ENCODE data around the gene TMEM18. TPM values are rescaled to one million over a fixed set of nuclear protein-coding genes. Genes with fewer than 3 reads are reported as not detected.

The TMEM18 gene
- total RNA-seq, 1 experiment from 2014 or later: 30.7 TPM

GRCh38 chr2:634636-635388, 42.4 kb downstream of the TMEM18 start:
- H3K23me2 ChIP-seq (ENCODE audit: insufficient read length, low read depth, low read length, poor library complexity, severe bottlenecking): no peaks in the 10 kb centered on the region
- H2BK20ac ChIP-seq (ENCODE audit: low read depth, low read length, poor library complexity, severe bottlenecking): no peak overlapping the region
- H2BK5ac ChIP-seq (ENCODE audit: insufficient read length, low read length): no peak overlapping the region
- no peak overlapping the region for H3K14ac ChIP-seq (ENCODE audit: insufficient read depth, low read length)
- H3T11ph ChIP-seq (ENCODE audit: low read length): no peak overlapping the region
- H3K36me3 Mint-ChIP-seq (ENCODE audit: insufficient read depth in 1 of 3, low read depth in 3 of 3): peaks cover 1 to 8% (median 4%) of the 10 kb centered on the region in 3 experiments; a peak in 6 of 7 replicates
- DNase-seq: no peak
- H3K27ac ChIP-seq (ENCODE audit: insufficient read length, low read depth, low read length): no peak overlapping the region
- peaks cover 14% of the 10 kb centered on the region in 2 experiments for H3K9me3 Mint-ChIP-seq
- H2AFZ ChIP-seq (ENCODE audit: low read length): no peak overlapping the region
- no peak overlapping the region for H2BK120ac ChIP-seq (ENCODE audit: low read depth, low read length, poor library complexity, severe bottlenecking)
- H3K27me3 ChIP-seq (ENCODE audit: insufficient read depth, low read length): peaks cover 2% of the 10 kb centered on the region; the same call in 1 of the 2 replicates
- H3K4me2 ChIP-seq (ENCODE audit: insufficient read depth, insufficient read length, low read length): no peak overlapping the region
- WGBS (ENCODE audit: extremely low coverage, insufficient read length, low lambda C conversion rate): no CpG with 5 or more reads among the region's 16 CpGs
- no peak overlapping the region for H2BK12ac ChIP-seq (ENCODE audit: insufficient read length, low read depth, low read length)
- H4K20me1 ChIP-seq (ENCODE audit: control insufficient read depth, insufficient read depth, insufficient read length): no peaks in the 10 kb centered on the region
- H3K4me3 Mint-ChIP-seq: no peak overlapping the region
- H2AK5ac ChIP-seq (ENCODE audit: insufficient read length, low read length): no peak overlapping the region
- H3K79me2 ChIP-seq (ENCODE audit: insufficient read depth, low read length): no peaks in the 10 kb centered on the region
- H4K8ac ChIP-seq (replicated peaks; ENCODE audit: insufficient read length, low read depth, low read length): no peak overlapping the region
- no peak overlapping the region for H3K27ac Mint-ChIP-seq
- H3K18ac ChIP-seq (ENCODE audit: insufficient read length, low read depth, low read length): no peak overlapping the region
- no peaks in the 10 kb centered on the region for H3K79me1 ChIP-seq (ENCODE audit: insufficient read depth, low read depth, low read length, poor library complexity, severe bottlenecking)
- no peaks in the 10 kb centered on the region for H3K4me1 ChIP-seq (ENCODE audit: insufficient read depth, low read length)
- H4K91ac ChIP-seq (ENCODE audit: insufficient read length, low read depth, low read length): no peak overlapping the region
- no peak overlapping the region for H3K56ac ChIP-seq (ENCODE audit: insufficient read length, low read depth, low read length)
- H4K5ac ChIP-seq (ENCODE audit: insufficient read length, low read depth, low read length): no peak overlapping the region
- TF ChIP-seq CTCF (conservative IDR thresholded peaks at IDR 0.05): no peak
- H3K23ac ChIP-seq (ENCODE audit: insufficient read length, low read depth, low read length): no peak overlapping the region
- no peaks in the 10 kb centered on the region for H3K9me3 ChIP-seq (ENCODE audit: control insufficient read depth, low read depth, low read length)
- H2BK15ac ChIP-seq (ENCODE audit: low read depth, low read length): no peak overlapping the region
- H3K9ac ChIP-seq (ENCODE audit: extremely low read depth, insufficient read length, low read length): no peak overlapping the region
- peaks cover 0 to 3% of the 10 kb centered on the region in 2 experiments; a peak in 2 of 4 replicates for H3K4me1 Mint-ChIP-seq
- H3K4ac ChIP-seq (ENCODE audit: low read depth, low read length): no peak overlapping the region
- H3K27me3 Mint-ChIP-seq (ENCODE audit: low read depth): peaks cover 24% of the 10 kb centered on the region
